GM10266 (cell line): ENCODE results near the gene FARP1.

ENCODE experiments used
- DNase-seq: peaks from one replicate; pipeline ENCODE4 v3.0.0; 2012; ENCODE audit errors: extremely low spot score
- CTCF ChIP-seq: IDR thresholded peaks from 2 replicates; pipeline ENCODE4 v1.5.1; 2012; ENCODE audit warnings: mild to moderate bottlenecking, low read depth; ENCODE audit not compliant: control insufficient read depth, insufficient read depth; ENCODE audit errors: missing control alignments

FARP1 gene

DNA sequence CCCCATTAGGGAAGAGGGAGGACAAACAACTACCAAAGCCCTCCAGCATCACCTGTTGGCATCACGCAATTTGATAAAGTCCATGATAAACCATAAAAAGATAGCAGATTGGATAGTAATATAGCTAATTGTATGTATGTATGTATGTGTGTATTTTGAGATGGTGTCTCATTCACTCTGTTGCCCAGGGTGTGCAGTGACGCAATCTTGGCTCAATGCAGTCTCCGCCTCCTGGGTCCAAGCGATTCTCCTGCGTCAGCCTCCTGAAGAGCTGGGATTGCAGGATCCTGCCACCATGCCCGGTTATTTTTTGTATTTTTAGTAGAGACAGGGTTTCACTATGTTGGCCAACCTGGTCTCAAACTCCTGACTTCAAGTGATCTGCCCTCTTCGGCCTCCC lies 108.8 kb downstream of the FARP1 start:
- TF ChIP-seq CTCF = no peak
- no peak for DNase-seq

DNA sequence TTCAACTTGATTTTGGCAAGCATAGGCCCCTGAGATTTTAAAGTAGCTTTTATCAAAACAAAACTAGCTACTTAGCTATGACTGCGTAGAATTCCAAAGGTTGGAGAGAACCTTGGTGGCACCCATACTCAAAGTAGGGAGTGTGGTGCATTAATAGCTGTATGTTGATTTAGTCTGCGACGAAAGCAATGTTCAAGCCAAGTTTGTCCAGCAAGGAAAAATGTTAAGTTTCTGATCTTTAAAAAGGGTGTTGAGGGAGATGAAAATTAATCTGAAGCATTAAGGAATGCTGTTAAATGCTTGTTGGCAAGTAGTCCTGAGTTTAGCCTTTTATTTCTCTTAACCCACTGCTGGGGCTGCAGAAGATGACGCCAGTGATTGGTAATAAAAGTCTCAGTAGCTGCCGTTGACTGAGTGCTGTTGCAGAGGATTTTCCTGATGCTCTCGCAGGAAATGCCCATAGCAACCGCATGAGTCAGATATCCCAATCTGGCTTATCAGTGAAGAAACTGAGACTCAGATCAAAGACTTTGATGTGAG lies 110.1 kb downstream of the FARP1 start:
- no peak for TF ChIP-seq CTCF
- DNase-seq = no peak

GRCh38 chr13:98253526-98253925 lies 110.6 kb downstream of the FARP1 start:
- TF ChIP-seq CTCF = no peak
- no peak for DNase-seq

GRCh38 chr13:98254513-98254912 lies 111.6 kb downstream of the FARP1 start:
- DNase-seq = no peak
- TF ChIP-seq CTCF = no peak

GRCh38 chr13:98258226-98258625 lies 115.3 kb downstream of the FARP1 start:
- no peak for DNase-seq
- TF ChIP-seq CTCF = no peak

DNA sequence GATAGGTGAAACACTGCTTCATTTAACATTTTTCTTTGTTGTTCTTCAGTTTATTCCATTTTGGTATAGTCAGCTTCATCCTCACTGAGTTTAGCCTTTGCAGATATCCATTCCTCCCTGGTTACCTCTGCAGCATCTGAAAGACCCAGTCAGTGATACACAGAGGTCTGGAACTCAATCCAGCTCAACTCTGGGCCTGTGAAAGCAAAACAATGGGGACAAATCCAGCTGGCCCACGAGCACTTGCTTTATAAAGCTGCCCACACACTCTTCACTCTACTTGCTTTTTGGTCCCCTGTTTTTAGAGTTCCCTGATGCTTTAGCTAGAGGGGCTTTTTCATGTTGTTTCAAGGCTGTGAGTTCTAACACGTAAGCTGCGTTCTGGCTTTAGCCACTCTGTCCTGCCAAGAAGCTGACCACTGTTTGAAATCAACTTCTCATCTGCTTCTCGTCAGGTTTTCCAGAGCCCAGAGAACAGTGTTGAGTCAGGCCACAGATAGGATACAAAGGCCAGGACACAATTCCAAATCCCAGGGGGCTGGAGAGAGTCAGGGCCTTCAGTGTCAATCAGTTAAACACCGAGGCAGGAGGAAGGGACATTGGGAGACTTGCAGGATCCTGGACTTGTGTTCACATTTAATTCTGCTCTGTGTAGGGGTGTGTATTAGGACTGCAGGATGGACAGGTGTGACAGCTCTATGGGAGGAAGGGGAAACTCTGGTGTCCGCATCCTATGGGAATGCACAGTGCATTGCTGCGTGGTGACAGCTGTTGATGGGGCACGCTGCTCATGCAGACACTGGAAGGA lies 117.7 kb downstream of the FARP1 start:
- DNase-seq = no peak

More for the DNA sequence above, 117.7 kb downstream of the FARP1 start:
- TF ChIP-seq CTCF = no peak
